HL-60 (cell line): ENCODE results near the gene TOGARAM1.

Experiments
- GABPA ChIP-seq: IDR thresholded peaks from 2 replicates; pipeline ENCODE4 v1.6.1; 2012; ENCODE audit warnings: low read depth
- POLR2AphosphoS5 ChIP-seq: IDR thresholded peaks from 2 replicates; pipeline ENCODE4 v1.6.1; 2012; ENCODE audit warnings: low read depth
- REST ChIP-seq: IDR thresholded peaks from 2 replicates; pipeline ENCODE4 v1.6.1; 2012; ENCODE audit warnings: low read depth; ENCODE audit not compliant: insufficient replicate concordance
- TF ChIP-seq, protein P1 (sequence below): IDR thresholded peaks from one replicate; pipeline ENCODE4 v1.5.1; 2011; ENCODE audit warnings: low read length, control low read depth, inconsistent platforms; ENCODE audit not compliant: insufficient read depth

- TF ChIP-seq, protein P1, sequence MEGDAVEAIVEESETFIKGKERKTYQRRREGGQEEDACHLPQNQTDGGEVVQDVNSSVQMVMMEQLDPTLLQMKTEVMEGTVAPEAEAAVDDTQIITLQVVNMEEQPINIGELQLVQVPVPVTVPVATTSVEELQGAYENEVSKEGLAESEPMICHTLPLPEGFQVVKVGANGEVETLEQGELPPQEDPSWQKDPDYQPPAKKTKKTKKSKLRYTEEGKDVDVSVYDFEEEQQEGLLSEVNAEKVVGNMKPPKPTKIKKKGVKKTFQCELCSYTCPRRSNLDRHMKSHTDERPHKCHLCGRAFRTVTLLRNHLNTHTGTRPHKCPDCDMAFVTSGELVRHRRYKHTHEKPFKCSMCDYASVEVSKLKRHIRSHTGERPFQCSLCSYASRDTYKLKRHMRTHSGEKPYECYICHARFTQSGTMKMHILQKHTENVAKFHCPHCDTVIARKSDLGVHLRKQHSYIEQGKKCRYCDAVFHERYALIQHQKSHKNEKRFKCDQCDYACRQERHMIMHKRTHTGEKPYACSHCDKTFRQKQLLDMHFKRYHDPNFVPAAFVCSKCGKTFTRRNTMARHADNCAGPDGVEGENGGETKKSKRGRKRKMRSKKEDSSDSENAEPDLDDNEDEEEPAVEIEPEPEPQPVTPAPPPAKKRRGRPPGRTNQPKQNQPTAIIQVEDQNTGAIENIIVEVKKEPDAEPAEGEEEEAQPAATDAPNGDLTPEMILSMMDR = no peak
- no peak for TF ChIP-seq REST
- no peak for TF ChIP-seq POLR2AphosphoS5
- TF ChIP-seq GABPA = no peak
Observed at GRCh38 chr14:44940211-44940610, 21.8 kb upstream of the TOGARAM1 start.
